GM21737 (cell line): ENCODE measurements around the gene CCDC197.
A peak's percentile ranks its signal among the peaks of the same experiment; 100 is the strongest.

Experiments
- ATAC-seq: cut with Tn5 transposase; IDR thresholded peaks from one replicate; pipeline ENCODE4 v1.9.1; 2021; ENCODE audit warnings: mild to moderate bottlenecking, moderate library complexity; ENCODE audit not compliant: unreplicated experiment

The CCDC197 gene

DNA sequence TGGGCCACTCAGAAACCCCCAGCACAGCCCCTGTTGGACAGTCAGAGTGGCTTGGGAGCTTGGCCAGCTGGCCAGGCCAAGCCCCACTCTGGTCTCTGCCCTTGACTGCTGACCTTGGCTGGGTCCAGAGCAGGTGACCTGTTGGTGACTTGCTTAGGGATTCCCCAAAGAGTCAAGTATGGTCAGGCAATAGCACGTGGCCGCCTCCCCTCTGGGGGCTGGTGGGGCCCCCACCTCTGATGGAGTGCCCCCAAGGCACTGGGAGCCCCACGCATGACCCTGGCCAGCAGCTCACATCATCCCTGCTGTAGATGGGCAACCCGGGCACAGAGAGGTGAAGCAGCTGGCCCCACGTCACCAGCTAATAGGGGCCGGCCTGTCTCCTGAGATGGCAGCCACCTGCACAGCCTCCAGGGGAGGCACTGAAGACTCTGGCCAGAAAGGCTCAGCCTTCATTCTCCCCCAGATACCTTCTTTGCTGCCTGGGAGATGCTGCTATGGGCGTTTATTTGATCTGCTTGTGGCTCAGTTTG lies 1.8 kb downstream of the CCDC197 start:
- ATAC-seq = no peak

- no peak for ATAC-seq
These were observed 2.5 kb downstream of the CCDC197 start for GRCh38 chr14:93999573-93999972.

DNA sequence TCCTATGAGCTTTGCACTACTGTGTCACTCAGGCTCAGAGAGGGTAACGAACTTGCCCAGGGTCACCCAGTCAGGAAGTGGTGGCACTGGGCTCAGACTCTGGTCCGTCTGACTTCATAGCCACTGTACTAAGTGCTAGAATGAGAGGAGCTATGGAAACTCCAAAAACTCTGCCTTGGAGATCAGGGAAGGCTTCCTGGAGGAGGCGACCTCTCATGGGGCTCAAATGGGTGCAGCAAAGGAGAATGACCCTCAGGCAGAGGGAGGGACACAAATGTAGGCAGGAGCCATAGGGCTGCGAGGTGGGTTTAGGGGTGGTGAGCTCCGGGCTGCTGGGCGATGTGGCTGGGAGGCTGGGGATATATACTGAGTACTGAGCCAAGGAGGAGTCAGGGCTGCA lies 3.2 kb downstream of the CCDC197 start:
- no peak for ATAC-seq

DNA sequence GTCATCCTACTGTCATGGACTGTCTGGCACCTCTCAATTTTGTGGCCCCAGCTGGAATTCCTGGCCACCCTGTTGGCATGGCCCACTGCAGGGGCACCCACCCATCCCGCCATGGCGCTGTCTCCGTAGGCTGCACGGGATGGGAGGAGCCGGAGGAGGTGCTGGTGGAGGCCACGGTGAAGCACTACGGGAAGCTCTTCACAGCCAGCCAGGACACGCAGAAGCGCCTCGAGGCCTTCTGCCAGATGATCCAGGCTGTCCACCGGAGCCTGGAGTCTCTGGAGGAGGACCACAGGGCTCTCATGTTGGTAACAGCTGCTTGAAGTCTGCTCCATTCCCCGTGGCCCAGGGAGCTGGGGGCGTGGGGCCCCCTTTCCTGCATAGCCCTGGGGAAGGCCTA lies 3.9 kb downstream of the CCDC197 start:
- no peak for ATAC-seq

- ATAC-seq = peak; percentile 57
These were observed 4.6 kb downstream of the CCDC197 start for GRCh38 chr14:94001501-94002396.

GRCh38 chr14:94003397-94003796 lies 6.3 kb downstream of the CCDC197 start:
- no peak for ATAC-seq

DNA sequence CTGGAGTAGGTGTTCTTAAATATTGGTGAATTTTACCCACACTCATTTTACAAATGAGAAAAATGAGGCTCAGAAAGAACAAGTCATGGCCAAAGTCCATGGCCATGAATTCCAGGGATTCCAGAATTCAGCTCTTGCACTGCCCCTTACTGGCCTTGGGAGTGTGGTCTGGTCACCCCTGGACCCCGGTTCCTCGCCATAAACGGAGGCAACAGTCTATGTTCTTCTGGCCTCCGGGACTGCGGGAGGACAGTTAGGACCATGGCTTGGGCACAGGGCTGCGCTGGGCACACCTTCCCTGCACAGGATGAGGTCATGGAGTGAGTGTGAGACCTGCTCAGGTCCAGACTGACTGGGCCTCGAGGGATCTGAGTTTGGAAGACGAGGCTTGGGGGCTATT lies 6.9 kb downstream of the CCDC197 start:
- no peak for ATAC-seq

GRCh38 chr14:94005324-94006073 lies 8.4 kb downstream of the CCDC197 start:
- ATAC-seq = no peak

DNA sequence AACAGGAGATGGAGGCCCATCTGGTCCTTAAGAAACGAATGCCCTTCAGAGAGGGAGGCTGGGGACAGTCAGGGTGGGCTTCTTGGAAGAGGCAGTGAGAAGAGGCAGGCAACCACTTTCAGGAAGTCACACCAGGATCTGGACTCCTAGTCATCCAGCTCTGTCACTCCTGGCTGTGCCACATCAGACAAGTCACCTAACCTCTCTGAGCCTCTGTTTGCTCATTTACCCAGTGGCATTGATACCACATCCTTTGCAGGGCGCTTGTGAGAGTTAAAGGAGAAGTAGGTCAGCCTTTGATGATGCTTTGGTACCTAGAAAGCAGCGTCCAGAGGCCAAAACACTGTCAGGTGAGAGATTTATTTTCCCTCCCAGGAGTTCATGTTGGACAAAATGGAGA lies 11.1 kb downstream of the CCDC197 start:
- ATAC-seq = no peak

GRCh38 chr14:94009767-94010166 lies 12.7 kb downstream of the CCDC197 start:
- no peak for ATAC-seq

DNA sequence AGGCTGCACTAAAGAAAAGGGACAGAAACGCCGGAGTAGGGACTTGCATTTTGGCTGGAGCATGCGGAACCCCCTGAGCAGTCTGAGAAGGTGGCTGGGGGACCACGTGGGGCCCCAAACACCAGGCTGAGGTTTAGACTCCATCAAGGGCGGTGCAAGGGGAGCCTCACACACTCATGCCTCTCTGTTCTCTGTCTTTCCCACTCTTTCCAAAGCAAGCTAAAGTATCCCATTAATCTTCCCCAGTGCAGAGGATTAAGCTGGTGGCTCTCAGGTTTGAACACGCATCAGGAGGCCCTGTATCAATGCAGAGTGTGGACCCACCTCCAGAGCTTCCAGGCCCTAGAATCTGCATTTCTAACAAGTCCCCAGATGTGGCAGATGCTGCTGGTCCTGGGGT lies 13.5 kb downstream of the CCDC197 start:
- ATAC-seq = no peak

DNA sequence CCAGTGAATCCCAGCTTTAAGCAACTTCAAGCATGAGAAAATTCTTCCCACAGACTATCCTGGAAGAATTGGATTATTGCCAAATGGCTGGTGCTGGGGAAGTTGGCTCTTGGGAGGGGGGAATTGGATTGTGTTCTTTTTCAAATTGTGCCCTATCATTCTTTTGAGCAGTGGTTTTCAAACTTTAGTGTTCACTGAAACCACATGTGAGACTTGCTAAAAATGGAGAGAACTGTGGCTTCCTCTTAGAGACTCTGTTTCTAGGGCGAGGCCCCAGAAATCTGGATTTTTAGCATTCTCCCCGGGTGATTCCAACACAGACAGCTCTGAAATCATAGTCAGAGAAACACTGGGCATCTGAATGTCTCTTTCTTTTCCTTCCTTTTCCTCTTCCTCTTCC lies 14.7 kb downstream of the CCDC197 start:
- ATAC-seq = no peak

DNA sequence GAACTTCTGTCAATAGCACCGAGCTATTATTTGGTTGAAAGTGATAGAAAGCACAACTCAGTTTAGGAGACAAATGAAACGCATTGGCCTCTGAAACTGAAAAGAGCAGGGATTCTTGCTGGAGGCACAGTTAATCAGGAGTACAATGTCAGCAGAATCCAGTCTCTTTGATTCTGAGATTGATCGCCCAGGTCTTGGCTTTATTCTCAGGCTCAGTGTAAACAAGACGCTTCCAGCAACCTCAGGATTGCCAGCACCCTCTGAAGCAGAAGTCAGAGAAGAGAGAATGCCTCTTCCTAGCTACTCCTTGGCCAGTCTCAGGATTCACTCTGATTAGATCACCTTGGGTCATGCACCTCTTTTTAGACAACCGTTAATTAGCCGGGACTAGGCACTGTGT lies 17.3 kb downstream of the CCDC197 start:
- ATAC-seq = no peak

DNA sequence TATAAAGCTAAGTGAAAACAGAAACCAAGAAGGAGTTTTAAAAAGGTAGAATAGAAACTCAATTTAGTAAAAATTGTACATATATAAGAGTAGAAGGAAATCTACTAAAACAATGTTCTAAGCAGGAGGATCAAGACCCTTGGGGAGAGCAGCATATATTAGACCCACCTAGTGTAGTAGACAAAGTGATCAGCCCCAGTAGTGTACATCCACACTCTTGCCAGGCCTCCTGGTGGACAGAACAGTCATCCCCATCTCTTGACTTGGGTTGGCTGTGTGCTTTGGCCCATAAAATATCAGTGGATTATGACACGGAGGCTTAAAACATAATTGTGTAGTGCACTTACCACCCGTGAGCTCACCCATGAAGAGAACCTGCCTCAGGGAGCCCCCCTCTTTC lies 18.1 kb downstream of the CCDC197 start:
- ATAC-seq = no peak

DNA sequence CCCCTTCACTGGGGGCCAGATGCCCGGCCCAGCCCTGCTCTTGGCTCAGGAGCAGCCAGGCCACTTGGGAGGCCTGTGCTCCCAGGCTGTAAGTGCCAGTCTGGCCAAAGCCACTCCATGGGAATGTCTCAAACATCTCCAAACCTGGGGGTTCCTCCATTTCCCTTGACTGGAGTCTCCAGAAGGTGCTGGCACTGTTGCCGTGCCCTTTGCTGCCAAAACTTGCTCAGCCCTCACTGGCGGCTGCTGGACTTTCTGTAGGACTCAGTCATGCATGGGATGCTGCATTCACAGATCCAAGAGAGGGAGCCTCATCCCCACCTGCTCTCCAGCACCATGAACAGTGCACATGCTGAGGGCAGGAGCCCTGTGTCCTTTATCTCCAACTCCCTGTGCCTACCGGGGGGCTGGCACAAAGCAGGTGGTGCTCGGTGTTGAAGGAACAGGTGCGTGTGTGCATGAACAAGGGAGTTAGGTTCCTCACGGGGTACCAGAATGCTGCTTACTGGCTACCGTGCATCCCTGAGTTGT lies 19.4 kb downstream of the CCDC197 start:
- no peak for ATAC-seq

DNA sequence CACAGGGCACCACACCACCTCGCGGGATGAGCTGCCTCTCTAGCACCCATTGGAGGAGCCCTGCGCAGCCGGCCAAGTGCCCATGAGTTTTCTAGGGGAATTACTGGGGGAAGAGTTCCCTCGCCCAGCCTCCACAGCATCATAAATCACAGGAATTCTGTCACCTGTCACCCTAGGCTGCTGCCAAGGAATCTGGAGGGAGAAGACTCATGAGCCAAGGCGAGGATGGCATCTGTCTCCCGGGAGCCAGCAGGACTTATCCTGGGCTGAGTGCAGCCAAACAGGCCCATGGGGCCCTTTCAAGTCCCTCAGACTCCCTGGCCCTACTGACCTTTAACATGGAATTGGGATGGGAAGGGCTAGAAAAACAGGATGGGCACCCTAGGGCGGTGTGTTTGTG lies 21.2 kb downstream of the CCDC197 start:
- ATAC-seq = no peak

DNA sequence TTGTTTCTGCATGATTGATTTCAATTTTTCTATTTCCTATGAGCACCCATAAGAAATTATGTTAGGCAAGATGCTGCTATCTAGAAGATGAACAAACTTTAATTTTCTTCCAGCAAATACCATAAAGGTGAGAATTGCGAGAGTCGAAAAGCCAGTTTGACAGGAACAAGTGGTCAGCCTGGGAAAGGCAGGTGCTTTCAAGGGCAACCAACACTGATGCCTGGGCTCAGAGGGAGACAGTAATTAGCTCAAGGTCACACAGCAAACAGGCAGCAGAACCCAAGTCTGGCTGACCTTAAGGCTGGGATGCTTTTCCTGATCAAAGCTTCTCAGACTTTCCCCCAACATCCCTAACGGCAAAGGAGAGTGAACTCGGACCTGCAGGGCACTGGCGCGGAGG lies 22.2 kb downstream of the CCDC197 start:
- no peak for ATAC-seq

DNA sequence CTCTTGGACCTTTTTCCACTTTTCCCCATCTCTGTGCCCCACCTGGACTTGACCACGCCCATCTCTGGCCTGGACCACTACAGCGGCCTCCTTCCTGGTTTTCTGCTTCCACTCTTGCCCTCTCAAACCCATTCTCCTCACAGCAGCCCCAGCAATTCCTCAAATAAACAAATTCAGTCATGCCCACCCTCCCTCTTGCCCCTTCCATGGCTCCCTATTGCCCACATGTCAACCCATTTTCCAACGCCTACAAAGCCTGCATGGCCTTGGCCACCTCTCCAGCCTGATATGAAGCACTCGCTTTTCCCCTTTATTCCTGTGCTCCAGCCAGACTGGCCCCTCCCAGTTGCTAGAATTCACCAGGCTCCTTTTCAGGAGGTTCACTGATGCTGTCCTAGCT lies 23.2 kb downstream of the CCDC197 start:
- ATAC-seq = no peak

DNA sequence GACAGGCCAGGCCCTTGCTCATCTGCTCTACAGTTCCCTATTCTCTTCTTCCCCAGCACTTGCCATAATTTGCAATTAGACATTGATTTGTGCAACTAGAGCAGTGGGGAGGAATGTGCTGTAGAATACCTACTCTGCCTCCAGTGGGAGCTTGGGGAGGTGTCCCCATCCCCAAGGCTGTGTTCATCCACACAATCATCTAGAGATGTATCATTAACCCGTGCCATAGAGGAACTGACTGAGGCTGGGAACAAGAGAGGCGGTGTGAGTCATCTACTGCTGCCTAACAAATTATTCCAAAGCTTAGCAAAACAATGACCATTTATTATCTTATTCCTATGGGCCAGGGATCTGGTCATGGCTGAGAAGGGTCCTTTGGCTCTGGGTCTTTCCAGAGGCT lies 23.9 kb downstream of the CCDC197 start:
- ATAC-seq = no peak

DNA sequence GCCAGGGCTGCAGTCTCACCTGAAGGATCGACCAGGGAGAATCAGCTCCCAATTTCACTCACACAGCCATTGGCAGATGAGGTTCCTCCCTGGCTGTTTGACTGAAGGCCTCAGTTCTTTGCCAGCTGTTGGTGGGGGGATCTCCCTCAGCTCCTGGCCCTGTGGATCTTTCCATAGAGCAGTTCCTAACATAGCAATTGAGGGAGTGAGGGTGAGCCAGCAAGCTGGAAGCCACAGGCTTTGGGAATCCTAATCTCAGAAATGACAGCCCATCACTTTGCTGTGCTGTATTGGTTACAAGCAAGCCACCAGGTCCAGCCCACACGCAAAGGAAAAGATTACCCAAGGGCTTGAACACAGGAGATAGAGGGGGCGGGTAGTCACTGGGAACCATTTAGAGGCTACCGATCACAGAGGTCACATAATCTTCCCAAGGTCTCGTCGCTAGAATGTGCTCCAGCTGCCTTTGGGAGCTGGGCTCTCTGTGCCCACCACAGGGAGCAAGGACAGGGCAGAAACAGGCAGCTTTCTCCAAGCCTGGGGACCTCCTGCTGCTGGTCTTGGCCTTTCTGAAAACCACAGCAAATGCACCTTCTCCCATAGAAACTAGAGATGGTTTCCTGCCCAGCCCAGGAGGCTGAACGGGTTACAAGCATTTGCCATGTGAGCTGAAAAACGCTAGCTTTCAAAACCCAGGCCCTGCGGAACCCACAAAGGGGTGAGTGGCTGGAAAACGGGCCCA lies 24.5 kb downstream of the CCDC197 start:
- no peak for ATAC-seq
